Stimulated activated CD8-positive, alpha-beta memory T cell treated with anti-CD3 and anti-CD28 coated beads, Interleukin-12 subunit alpha, Interleukin-12 subunit beta, amount 100 ng/mL, for 24 hours (primary cell): ENCODE measurements around the gene CSNK1D.

Experiments
- DNase-seq: peaks from one replicate; pipeline ENCODE4 v3.0.0-alpha.2; 2020; ENCODE audit errors: extremely low read depth

Gene CSNK1D

DNA sequence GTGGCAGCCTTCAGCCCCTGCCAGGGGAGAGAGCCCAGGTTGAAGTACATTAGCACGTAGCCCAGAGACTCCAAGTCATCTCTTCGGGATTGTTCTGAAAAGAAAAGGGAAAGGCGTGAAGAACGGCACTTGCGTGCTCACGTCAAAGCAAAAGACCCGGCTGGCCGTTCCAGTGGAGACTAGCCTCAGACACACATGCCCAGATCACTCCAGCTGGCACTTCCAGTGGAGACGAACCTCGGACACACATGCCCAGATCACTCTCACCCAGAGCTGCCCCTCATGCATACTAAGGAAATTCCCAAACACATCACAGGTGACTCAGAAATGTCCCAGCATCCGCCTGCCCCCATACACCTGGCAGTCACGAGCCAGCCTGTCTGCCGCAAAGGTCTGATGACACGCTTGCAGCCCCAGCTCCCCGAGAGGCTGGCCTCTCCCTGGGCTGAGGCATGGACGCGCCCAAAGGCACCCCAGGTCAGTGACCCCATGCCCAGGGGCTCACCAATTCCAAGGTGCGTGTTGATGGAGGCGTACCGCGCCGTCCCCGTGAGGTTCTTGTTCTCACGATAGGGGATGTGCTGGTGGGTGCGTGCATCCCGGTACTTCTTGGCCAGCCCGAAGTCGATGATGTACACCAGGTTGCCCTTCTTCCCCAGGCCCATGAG lies 20.9 kb downstream of the CSNK1D start:
- no peak for DNase-seq

DNA sequence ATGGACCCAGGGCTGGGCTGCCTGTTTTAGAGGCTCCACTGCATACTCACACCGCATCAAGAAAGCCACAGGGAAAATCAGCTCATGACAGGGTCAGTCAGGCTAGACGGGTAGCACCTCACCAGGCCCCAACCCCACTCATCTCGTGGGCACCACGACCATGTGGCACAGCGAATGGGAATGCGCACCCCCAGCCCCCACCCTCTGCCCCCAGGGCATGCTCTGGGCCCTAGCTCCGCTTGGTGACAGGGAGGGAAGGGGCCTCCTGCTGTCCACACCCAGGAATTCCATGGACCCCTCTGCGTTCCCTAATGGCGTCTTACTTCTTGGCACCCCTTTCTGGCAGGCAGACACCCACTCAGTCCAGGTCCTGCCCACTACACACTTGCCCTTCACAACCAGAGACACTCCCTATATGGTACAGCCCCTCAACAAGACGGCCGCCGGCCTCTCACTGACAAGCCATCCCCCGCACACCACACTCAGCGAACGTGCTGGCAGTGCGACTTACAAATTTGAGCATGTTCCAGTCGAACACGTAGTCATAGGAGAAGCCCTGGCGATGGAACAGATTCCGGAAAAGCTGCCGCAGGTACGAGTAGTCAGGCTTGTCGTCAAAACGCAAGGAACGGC lies 22.5 kb downstream of the CSNK1D start:
- no peak for DNase-seq

DNA sequence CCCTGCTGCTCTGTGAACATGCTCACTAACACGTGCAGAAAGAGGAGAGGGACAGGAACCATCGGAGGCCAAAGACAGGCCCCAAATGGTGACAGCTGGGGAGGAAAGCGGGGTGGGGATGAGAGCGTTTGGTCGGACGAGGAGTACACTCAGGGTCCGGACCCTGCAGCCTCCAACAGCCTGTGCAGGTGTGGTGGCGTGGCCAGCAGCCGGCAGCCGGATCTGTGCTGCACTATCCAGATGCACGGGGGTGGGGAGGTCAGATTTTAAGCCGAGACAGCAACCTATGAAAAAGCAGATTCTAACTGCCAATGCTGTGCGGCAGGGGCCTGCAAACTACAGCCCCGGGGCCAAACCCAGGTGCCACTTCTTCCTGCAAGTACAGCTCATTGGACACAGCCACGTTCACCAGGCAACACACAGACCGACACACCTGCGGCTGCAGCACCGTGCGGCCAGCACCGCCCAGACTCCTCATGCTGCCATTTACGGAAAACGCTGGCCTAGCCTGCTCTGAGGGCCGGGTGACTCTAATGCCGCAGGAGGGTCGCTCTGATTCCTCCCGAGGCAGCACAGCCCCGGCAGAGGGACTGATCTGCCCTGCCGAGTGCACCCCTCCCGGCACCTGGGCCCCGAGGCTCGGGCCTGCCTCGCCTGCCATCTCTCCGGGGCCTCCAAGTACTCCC lies 23.5 kb downstream of the CSNK1D start:
- no peak for DNase-seq

DNA sequence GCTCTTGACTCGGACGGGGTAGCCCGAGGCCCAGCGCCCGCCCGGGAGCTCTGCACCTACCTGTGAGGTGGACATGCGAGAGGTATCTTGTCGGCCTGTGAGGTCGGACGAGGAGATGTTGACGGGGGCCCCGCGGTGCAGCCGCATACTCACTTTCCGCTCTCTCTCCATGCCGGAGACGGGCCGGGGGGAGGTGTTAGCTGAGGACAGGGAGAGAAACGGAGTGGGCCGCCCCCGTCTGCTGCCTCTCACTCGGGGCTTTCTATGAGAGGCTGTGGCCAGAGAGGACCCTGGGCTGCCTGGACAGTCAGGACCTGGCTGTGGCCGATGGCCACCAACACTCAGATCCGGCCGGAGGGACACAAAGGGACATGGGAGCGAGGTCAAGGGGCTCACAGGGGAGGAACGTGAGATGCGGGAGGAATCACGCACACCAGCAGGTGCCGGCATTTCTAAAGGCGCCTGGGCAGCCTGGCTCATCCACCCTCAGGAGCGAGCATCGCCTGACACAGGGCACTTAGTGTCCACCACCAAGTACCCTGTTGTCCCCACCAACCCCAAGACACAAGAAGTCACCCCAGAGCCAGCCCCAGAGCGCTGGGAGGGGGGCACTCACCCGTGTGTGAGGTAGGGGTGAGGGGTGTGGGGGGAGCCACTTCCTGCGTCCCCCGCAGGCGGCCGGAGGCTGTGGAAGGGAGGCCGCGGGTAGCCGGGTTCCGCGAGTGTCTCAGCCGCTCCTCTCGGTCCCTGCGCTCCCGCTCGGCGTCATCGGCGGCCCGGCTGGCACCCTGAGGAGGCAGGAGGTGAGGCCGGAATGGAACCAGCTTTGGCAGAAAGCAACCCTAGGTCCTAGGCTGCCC lies 24.5 kb downstream of the CSNK1D start:
- DNase-seq = no peak

DNA sequence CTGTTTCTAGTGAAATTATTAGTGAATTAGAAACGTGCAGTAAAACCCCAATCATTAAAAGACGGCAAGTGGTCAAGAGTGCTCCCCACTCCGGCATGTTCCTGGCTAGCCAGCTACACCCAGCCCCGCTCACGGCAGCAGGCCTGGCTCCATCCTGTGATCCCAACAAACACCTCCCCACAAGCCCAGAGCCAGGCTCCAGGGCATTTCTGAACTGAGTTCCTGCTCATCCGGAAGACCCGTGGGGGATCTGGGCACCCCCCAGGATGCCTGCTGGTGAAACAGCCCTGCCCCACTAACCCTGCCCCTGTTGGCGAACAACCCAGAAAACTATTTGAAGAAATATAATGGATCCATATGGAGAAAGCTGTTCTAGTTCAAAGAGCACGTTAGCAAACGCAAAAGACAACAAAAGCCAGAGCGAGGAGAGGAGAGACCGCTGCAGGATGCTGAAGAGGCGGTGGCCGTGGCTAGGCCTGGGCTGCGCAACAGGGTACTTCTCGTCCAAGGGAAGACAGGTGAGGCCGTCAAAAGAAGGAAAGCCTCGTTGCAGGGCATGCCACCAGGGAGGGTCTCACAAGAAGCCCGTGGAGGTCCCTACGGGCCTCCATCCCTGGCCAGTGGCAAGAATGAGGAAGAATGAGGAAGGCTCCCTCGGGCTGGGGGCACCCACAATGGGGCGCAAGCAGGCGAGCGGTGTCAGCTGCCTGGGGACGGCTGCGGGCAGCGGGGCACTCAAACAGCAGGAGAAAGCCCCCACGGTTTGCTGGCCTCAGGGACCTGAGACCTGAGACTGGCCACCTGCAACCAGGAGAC lies 25.4 kb downstream of the CSNK1D start:
- no peak for DNase-seq

DNA sequence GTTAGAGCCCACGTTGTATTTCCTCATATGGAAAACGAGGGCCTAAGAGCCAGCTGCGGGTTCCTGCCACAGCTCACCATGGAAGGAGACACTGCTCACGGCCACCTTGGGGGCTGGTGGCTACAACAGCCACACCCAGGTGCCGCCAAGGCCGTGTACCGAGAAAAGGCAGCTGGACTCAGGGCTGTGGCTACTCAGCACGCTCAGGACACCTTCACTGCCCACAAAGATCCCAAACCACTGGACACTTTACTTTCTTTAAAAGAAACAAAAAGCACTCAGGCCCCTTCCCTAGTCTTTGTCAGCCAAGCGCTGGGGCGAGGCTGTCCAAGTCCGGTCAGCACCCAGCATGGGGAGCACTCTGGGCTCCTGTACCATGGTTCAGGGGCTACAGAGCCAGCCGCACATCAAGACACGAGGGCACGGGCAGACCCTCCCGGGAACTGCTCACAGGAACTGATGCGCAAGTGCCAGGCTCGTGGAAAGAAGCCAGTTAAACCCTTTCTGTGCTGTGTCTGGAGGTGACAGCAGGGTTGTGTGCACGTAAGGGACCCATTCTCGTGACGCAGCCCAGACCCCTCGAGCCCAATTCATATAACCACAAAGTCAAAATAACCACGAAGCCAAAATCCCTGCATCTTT lies 26.2 kb downstream of the CSNK1D start:
- DNase-seq = no peak

DNA sequence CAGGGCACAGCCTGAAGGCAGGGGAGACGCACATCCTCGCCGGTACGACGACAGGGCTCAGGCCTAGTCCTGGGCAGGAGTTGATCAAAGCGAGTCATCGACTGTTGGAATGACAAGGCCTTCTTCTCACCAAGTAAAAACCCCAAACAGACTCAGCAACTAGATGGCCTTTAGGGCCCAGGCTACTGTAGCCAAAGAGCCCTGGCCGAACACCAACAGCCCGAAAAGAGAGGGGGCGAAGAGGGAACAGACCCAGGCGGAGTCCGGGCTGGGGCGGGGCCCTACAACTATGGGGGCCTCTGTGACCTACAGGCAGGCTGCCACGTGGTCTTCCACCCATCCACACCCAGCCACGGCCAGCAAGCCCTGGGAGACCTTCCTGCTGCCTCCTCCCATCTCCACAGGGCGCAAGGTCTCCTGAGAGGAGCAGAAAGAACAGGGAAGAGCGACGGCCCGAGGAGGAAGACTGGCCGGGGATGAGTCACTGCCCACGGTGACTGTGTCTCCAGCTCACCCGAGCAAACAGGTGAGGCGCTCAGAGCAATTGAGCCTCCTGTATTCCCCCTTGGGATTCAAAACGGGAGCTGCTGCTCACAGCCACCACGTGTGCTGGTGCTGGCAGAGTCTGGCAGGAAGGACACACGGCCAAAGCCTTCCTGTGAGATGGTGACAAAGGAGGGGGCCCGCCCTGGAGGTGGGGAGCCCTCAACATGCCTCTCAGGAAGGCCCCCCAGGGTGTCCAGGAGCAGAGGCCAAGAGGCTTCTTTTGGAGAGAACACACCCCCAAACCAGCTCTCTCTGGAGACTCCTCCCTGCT lies 26.9 kb downstream of the CSNK1D start:
- no peak for DNase-seq

DNA sequence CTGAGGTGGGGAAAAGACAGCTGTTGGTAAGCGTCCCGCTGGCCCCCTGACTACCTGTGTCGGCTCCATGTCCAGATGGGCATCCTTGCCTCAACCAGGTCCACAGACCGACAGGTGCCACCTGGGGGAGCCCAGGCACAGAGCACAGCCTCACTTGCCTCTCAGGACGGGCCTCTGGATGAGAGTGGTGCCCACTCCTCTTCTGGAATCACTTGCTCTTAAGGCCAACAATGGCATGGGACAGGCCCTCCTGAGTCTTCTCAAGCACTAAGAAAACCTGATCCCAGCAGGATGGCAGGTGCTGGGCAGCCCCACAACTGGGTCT lies 27.5 kb downstream of the CSNK1D start:
- no peak for DNase-seq

DNA sequence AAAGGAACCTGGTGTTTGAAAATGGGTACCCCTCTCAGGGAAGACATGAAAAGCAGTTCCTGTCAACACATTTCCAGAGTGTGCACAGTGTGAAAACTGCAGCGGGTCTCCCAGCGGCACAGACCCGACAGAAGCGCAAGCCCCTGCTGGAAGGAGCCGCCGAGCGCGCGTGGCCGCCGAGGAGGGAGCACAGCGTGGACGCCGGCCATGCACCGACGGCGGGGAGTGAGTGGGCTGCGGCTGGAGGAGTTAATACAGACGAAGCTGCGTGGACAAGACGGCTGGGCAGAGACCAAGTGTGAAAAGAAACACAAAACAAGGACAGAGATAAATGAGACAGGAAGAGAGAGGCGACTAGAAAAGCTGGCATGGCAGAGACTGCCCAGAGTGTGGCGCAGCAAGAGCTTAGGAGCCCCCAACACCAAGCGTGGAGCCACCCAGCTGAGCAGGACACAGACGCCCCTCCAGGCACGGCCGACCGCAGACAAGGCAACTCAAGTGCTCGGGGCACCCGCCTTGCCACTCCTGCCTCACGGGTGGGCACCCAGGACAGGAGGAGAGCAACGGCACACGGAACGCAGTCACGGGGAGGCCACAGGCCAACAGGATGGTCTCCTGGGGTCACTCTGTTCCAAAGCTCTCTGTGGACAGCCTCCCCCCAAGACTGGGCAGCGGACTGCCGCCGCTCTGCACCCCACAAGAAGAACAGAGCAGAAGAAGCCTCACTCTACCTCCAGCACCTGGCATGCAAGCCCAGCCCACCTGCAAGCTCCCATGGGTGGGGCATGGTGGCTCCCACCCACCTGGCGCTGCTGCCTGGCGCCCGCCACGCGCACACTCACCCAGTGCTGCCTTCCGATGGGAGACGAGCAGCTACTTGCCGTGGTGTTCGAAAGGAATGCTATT lies 28.1 kb downstream of the CSNK1D start:
- no peak for DNase-seq

DNA sequence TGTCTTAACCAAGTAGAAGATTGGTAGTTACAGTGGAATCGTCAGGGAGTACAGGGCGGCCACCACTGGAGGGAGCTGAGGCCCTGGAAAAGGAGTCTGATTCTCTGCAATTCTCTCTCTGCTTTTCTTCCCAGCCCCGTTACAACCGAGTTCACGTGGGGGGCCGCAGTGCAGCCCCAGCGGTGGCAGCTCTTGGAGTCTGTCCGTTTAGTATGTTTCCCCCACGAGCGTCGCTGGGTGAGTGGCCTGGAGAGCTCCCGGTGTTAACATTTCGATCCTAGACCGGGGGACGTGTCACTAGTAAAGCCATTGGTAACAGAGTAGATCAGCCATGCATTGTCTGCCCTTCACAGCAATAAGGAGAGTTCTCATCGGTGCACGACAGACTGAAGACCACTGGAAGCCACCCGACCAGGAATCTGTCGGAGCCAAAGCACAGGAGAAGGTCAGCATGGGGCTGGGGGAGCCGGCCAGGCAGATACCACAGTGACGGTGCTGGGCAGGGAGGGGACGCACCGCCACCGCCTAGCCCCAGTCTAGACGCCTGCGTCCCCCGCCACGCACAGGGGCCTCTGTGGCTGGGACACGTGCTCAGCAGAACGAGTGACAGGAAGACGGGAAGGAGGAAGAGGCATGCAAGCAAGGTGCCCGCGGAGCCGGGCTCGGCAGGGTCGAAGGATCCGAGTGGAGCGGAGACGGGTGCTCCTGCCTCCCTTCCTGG lies 28.9 kb downstream of the CSNK1D start:
- DNase-seq = no peak

DNA sequence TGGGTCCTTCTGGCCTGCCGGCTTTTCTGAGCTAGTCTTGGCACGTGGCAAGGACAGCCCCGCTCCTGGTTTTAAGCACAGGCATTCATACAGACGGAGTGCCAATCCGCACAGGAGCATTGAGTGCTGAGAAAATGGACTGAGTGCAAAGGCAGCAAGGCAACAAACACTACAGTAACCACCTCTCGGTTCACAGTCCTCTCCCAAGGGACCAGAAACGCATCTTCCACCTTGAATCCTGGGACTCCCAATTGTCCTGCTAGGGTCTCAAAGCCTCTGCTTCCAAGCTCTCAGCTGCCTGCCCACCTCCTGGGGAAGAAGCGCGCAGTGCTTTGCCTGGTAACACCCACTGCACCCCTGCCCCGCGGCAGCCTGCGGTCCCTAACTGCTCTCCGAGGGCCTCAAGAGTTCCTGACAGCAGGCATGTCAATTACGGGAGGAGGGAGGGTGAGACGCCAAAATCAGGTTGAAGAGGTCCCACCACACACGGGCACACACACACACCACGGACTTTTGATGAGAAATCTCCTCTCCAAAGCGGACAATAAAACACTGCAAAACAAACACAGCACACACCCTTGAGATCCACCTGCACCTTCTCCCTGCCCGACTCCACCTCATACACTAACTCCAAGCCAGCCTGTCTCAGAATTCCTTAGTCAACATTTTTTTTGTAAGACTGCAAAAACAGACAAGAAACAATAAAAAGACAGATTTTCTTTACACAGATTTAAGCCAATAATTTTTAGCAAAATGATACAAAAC lies 29.7 kb downstream of the CSNK1D start:
- no peak for DNase-seq

DNA sequence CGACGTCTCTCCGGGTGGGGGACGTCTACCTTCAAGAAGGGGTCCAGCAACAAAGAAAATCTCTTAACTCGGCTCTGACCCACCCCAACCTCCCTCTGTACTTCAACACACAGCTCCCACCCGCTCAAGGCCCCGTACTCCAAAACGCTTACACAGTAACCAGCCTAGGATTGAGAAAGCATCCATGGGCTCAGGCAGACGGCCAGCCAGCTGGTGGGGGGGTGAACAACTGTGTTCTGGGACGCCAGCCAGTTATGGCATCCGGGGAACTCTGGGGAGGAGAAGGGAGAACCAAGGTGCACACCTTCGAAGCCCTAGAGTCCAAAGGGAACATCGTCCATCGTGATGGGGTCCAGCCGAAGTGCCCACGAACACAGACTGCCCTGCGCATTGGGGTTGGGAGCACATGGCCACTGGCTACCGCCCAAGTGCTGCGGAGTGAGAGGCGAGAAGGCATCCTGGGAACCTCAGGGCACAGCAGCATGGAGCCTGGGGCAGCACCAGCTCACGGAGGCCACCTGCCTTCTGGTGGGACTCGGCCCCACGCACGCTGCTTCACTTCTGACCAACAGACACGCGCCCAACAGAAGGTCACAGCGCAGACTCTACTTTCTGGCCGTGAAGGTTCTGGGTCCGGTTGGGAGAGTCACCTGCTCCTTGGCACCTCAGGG lies 30.4 kb downstream of the CSNK1D start:
- no peak for DNase-seq

DNA sequence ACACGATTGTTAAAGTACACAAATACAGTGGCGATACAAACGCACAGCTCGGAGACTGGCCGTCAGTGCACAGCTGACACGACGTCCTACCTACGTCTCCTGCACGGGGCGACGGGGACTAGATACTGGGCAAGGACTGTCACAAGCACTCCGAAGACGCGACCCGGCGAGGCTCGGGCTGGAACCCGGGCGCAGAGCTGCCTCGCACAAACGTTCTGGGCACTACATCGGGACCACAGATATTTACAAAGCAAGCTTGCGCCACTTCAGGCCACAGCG lies 30.9 kb downstream of the CSNK1D start:
- DNase-seq = no peak

DNA sequence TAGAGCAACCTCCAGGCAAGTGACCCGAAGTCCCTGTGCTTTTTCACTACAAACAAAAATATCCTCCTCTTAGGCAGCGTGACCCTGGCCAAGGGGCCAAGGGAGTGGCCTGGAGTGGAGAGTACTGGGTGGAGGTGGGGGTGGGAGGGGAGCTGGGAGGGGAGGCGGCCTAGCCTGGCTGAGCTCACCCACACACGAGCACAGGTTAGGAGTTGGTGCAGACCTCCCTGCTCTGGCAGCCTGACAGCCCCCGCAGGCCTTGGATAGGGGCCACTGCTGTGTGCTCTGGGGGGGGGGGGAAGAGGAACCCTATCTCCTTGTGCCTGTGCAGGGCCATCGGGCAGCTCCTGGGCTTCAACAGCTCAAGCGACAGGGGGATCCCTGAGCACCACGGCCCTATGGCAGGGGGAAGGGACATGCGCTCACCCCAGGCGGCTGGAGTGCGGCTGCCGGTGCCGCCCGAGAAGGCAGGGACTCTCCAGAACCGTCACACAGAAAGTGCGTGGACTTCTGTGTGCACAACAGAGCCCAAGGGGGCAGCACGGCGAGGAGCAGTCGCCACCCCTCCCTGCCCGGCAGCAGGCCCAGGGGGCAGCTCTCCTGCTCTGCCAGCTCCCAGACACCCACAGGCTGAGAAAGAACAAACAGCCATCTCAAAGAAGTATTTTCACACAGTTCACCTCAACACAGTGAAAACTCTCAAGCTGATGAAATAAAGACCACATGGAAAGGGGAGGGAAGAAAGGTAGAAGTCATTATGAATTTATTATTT lies 31.4 kb downstream of the CSNK1D start:
- no peak for DNase-seq

DNA sequence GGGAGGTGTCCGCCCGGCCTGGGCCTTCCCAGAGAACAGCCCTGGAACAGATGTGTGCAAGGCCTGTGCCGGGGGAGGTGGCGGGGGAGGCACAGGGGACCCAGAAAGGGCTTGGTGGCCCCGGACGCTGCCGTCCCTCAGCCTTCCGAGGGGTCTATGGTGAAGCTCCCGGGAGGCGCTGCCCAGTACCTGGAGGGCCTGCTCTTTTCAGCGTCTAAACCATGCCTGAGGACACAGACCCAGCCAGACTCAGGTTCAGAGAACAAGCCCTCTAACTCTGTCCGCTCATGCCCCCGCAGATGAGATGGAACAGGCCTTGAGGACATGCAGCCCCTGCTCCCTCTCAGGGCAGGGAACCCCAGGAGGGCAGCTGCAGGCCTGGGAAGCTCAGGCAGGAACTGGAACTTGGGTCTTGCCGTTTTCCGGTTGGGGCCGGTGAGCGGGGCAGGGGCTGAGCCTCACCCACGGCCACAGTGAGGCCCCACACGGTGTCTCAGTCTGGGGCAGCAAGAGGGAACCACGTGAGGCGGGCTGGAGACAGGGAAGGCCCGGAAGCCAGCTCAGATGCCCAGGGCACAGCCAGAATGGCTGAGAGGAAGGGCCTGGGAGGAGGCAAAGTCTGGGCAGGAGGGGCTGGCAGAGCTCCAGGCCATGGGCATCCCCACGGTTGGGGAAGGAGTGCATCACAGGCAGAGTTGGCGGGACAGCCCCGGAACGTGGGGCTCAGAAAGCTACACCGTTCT lies 32.1 kb downstream of the CSNK1D start:
- no peak for DNase-seq
